Measurements from ENCODE around the gene PCBD2.
"Not testable (repeated sequence)": the region's sequence is repeated elsewhere in the genome, so short reads cannot be mapped to it uniquely, and the experiment has no call there.

The PCBD2 gene

DNA sequence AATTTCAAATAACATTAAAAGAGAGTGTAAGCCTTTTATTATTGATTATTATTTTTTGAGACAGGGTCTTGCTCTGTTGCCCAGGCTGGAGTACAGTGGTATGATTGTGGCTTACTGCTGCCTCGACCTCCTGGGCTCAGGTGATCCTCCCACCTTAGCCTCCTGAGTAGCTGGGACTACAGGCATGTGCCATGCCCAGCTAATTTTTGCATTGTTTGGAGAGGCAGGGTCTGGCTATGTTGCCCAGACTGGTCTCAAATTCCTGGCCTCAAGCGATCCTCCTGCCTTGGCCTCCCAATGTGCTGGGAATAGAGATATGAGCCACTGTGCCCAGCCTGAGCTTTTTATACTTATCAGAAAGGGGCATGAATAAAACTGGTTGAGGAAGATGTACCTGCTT, 5.8 kb downstream of the PCBD2 start:
- DNase-seq = not testable (repeated sequence)

DNA sequence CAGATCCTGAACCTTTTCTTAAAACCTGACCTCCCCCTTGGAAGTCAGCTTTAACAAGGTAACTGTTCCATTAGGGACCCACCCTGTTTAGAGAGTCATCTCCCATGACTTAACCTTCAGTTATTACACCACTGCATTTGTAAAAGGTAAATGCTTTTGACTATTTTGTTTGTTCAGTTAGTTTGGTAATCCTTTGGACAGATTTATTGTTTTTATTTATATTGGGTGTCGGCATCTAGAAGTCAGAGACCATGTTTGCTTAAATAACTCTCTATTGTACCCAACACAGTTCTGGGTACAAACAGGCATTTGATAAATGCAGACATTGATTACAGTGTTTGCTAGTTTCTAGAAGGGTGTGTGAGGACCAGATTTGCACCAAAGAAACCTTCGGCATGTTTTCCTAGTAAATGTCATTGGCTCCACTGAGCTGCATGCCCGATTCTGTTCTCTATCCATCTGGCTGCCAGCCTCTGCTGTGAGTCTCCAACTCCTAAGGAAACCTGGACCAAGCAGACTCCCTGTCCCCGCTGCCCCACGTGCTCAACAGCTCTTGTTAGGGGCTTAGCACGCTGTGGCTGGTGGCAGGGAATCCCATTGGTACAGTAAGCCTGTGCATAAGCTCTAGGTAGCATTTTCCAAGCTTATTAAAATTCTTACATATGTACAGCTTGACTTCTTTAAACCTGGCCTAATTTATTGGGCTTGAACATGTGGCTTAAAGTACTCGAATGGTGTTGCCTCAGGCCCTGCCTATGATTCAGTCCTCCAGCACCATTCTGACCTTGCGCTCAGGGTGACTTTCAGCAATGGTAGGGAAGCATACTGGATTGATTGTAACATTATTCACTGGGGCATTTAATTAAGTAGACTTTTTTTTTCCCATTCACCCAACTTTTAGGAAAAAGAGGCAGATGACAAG, 6.6 kb downstream of the PCBD2 start:
- DNase-seq = no peak

DNA sequence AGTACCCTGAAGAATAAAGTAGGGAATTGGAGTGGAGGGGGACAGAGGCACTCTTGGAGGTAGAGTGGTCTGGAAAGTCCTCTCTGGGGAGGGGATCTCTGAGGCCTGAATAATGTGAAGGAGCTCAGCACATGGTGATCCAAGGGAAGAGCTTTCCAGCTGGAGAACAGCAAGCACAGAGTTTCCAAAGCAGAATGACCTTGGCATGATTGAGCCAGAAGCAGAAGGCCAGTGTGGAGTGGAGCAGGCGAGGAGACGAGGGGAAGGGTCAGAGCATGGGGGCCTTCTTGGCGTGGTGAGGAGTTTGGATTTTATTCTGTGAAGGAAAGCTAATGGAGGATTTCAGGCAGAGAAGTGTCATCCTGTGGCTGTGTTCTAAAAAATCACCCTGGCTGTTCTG, 8.3 kb downstream of the PCBD2 start:
- no peak for DNase-seq

DNA sequence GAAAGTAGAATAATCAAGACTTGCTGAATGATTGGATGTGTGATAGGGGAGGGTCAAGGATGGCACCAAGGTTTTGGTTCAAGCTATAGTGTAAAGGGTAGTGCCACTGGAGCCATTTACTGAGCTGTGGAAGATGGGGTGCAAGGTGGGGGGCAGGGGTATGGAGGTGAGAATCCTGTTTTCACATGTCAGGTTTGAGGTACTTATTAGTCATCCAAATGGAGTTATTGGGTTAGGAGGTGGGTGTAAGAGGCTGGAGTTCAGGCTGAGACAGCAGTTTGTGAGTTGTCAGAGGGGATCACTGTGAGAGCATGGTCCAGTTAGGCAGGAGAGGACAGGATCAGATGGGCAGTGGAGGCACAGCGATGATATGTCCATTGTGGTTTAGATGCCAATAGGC, 8.9 kb downstream of the PCBD2 start:
- no peak for DNase-seq

DNA sequence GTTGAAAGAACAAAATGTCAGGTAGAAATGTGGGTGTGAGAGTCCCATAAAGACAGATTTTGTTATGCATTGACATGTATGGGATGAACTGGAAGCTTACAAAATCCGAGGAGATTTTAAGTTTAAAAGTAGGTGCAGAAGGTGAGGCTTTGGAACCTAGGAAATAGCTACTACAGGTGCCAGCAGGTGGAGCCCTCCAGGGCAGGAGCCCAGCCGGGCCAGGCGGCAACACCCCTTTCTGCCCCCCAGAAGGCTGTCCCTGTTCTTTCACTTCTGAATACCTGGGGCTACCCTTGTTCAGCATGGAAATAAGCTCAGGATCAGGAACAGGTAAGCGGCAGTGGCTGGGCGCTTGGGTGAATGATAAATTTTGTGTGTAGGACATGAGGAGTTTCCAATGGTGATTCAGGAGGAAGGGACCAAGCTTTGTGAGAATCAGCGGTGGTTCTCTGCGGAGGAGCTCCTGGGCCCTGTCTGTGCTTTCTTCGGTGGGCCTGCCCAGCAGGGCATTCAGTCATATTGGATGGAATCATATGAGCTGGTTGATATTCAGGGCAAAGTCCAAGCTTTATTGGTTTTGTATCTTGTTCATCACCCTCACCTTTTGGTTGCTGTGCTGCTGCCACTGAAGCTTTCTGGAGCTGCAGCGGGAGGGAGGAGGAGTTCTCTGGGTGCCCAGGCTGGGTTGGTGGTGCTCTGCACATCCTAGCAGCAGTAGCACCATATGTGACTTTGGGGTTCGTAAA, 12.3 kb downstream of the PCBD2 start:
- no peak for DNase-seq

DNA sequence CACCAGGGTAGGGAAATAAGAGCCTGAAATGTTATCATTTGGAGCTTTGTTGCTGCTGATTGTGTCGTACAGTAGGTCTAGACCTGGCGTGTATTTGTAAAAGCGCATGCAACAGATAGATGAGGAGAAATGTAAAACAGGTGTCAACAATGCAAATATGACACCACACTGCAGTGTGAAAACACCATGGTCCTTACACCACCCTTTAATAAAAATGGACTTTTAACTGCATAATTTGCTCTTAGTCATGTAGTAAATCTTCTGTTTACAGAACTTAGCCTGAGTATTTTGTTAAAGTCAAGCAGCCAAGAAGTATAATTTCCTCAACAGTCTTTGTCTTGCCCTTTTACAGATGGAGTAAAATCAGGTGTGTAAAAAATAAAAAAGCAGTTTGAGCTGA, 13.9 kb downstream of the PCBD2 start:
- no peak for DNase-seq

DNA sequence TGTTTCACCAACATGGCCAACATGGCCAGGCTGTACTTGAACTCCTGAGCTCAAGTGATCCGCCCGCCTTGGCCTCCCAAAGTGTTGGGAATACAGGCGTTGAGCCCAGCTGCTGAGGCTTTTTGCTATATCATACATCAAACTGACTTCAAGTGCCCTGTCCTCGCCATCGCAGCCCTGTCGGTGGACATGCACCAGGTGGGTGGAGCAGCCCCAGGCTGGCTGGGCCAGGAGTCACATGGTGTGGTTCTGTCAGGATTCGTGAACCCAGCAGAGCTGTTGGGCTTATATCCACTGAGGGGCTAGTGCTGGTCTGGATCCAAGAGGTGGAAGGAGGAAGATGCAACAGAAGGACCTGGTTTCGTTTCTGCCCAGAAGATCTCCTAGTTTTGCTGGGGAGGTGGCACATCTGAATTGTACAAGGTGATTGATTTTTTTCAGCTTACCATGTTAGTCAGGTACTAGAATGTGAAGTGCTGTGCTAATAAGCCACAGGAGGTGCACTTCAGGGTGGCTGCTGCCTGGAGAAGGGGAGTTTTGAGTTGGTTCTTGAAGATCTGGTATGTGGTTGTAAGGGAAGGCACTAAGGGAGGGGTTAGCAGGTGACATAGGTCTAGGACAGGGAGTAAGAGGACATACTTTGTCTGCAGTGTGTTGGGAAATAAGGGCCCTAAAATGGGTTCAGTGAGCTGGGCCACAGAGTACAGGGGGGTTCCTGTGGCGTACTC, 16.1 kb downstream of the PCBD2 start:
- DNase-seq = no peak

DNA sequence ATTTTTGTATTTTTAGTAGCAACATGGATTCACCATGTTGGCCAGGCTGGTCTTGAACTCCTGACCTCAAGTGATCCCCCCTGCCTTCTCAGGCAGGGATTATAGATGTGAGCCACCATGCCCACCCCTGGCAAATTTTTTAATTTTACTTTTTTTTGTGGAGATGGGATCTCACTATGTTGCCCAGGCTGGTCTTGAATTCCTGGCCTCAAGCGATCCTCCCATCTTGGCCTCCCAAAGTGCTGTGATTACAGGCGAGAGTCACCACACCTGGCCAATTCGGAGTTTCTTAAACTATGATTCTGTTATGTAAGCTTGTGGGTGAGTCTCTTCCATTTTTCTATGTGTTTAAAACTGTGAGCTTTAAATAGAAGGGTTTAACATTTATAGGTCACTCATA, 27.6 kb downstream of the PCBD2 start:
- DNase-seq = no peak

DNA sequence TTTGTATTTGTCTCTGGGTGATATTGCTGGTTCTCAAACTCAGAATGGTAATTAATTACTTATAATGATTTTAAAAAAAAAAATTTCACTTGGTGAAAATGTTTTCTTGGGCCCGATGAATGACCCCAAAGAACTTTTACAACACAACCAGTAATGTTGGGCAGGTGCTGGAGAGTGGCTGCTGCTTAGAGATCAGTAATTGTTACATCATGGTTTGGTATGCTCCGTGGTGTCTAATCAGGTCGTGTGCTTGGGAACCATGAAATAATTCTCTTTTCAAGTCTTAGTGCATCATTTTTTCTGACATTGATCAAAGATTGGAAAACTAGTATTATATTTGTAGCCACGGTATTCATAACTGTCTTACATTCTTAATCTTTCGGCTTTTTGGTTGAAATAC, 29.3 kb downstream of the PCBD2 start:
- DNase-seq = no peak

DNA sequence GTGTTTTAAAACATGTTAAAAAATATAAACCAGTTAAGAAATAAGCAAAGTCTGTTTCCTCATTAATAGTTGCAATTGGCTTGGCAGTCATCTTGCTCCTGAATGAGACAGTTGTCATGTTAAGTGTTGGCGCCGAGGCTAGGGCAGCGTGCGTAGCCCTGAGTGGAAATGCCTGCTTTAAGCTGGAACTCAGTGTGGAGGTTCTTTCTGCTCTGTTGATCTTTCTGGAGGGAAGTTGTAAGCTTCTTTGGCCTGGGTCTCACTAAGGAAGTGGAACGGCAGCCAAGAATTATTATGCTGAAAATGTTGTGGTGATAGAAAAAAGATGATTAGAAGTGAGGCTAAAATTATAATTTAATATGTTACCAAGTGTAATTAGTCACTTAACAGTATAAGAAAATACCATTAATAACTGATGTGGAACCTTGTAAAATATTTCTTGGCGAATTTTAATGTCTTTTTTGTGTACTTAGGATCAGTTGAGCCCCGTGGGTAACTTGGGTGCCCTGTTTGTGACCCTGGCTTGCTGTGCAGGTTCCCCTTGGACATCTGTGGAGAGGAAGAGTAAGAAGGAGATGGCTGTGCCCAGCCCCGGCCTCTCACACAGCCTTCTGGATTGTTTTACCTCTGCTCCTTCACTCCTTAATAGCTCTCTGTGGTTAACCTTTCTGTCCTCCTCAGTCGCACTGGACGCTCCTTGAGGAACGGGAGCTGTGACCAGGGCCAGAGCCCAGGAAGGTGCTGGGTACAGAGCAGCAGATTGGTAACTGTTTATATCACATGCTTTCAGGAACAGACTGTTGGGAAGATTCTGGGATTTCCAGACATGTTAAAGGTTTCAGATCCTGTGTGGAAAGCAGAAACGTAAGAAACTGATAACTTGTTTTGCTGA, 31.0 kb downstream of the PCBD2 start:
- DNase-seq = no peak

DNA sequence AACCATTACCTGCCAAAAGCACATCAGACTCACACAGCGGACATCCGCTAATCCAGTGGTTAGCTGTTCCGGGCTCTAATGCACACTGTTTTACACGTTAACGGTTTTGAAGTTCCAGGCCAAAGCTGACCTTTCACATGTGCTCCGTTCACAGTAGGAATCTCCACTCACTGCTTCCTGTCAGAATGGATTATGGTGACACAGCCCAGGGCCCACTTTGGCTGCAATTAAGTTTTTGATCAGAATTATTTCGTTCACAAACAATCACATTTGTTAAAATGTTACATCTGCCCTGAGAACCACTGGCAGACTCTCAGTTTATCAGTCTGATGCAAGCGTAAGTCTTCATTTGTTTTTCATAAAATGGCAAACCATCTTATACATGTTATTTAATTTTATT, 32.6 kb downstream of the PCBD2 start:
- DNase-seq = no peak

DNA sequence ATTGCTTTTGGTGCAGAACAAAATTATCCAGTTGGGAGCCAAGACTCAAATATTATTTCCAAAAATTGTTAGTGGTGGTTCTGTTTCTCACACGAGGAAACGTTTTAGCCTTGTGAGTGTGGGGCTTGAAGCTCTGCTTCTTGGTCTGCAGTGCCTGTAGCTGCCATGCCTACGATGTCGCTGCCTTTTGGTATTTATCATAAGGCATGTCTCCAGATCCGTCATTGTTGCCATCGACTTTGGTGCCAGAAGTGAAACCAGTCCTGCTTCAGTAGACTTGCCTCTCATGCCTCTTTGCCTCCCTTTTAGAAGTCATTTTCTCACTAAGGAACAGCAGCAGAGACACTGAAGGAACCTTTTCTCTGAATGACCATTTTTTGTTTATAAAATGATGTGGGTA, 33.1 kb downstream of the PCBD2 start:
- no peak for DNase-seq

DNA sequence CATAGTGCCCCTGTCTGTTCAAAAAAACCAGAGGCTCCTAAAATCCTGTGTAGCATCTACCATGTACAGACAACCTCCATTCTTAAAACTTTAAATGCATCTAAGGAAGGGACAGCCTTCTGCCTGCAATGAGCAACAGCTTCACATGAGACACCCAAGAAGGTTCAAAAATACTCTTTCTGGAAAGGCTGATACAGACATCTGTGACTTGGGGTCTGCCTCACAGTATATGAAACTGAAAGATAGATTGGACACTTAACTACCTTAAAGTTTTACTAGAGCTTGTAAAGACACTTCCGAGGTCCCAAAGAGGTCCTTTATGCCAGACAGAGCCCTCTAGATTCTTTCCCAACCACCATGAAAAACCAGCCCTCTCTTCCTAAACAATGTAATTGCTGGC, 34.6 kb downstream of the PCBD2 start:
- no peak for DNase-seq

DNA sequence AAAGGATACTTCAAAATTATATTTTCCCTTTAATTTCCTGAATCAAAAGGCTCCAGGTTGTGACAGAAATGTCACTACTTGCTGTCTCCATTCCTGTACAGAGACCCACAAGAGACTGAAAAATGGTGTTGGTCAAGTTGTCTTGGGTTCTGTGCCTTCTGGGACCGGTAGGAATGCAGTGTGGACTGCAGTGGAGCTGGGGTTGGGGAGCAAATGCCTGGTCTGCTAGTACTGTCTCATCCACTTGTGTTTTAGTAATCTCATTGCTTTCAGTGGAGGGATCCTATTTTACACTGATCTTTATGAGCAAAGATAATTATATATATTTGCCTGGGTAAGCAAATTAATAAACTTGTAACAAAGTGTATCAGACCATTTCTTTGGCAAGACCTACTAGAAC, 38.6 kb downstream of the PCBD2 start:
- no peak for DNase-seq

DNA sequence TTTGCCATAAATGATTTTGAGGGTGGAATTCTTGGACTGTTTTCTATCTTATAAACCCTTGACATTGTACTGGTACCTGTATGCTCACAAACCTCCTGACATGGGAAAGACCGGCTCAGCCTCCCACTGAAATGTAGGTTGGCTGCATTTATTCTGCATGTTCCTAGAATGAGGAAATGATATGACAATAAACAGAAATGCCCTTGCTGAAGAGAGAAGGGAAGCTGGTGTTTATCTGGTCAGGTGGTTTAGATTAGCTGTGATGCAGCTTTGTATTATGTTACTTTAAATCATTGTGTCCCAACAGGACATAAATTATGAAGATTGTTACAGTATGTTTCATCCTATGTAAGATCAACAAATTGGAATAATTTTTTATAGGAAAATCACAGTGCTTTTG, 39.7 kb downstream of the PCBD2 start:
- DNase-seq = no peak

DNA sequence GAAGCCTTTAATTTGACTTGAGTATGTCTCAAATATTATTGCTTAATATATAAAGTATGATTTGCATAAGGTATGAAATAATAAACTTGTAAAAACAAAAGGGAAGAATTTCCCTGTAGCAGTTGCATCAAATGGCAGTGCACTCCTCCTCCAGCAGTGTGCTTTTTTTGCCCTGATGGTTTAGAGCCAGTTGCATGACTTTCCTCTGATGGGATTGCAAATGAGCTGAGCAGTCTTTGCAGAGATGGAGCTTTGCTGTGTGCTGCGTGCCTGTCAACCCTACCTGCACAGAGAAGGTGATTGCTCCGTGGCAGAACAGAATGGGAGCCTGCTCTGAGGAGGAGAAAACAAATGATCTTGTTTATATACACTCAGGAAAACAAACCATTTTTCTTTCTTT, 40.1 kb downstream of the PCBD2 start:
- DNase-seq = no peak

DNA sequence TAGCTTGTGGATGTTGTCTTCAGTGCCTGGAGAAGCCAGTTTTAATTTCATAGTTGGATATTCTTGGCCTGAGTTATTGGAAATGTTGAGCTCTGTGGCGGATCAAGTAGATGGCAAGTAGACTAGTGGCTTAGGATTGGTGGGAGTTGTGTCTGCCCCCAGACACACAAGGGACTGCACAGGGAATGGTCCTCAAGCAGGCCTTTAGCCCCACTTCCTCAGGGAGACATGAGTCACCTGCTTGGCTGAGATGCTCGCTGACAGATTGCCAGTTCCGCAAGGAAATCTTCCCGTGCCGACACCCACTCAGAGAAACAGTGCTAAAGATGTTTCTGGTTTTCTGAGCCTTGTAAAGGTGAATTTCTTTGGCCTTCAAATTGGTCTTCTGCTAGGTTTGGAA, 44.0 kb downstream of the PCBD2 start:
- DNase-seq = no peak

DNA sequence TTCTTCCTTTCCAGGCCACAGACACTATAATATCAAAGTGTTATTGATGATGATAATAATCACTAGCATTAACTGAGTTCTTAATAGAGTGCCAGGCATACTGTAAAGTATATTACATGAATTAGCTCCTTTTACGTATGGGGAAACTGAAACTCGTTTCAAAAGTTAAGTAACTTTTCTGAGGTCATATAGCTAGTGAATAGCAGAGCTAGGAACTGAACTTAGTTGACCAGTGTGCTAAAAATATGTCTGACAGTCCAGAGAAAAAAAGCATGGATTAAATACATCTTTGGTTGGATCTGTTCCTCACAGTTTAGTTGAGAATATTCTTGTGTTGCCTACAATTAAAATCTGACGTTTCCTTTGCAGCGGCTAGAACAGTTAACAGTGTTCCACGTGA, 44.4 kb downstream of the PCBD2 start:
- DNase-seq = no peak

DNA sequence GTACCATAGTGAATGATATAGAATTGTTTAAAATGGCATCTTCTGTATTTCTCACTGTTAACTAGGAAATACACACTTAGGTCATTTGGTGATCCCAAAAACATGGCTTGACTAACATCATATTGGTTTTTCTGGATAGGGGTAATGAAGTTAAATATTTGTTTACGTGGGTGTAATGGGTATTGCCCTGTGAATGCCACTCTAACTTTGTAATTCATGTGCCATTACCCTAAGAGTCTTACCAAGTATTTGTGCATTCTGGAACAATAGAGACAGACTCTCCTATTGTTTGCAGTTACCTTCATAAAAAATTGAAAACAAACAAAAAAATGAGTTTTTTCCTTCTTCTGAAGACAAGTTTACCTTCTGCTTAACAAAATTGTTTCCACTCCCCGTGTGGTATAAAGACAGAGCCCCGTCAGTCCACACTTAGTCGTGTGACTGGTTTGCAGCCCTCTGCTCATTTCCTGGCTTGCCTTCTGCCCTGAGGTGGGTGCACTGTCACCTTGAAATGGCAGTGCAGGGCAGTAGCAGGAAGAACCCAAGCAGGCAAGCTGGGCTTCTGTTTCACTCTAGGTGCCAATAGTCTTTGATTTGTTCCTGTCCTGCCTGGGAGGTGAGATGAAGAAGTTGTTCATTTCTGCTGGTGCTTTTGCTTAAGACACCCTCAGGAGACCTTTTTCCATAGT, 53.1 kb downstream of the PCBD2 start:
- DNase-seq = no peak

DNA sequence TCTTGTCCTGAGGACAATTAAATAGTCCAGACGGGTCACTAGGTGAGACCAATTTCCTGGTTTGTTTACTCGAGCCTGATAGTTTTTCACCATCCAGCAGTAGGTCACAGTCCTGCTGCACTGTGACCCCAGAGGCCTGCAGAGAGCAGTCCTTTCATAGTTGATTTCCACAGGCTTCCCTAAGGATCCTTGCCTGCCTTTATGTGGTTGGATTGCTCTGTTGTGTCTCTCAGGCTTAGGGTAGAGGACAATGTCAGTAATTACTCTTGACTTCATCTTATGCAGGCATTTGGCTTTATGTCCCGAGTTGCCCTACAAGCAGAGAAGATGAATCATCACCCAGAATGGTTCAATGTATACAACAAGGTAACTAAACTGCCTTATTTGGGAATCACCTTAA, 53.8 kb downstream of the PCBD2 start:
- no peak for DNase-seq

DNA sequence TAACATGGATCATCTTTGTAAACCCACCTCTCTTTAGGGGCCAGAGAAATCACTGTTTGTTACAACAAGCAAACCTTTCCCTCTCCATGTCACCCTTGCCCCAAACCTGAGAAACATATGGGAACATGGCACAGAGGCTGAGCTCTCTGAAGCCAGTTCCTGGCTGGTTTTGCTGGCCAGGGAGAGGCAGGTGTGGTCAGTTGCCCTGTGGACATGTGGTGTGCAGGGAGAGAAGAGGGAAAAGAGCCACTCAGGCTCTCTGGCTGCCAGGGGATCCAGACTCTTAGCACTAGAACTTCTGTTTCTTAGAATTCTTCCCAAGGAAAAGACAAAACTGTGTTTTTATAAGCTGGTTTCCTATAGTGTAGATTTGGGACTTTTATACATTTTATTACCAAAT, 58.2 kb downstream of the PCBD2 start:
- DNase-seq = no peak

Data from GOT3 (cell line).